ENCODE data around the gene ERG.

DNA sequence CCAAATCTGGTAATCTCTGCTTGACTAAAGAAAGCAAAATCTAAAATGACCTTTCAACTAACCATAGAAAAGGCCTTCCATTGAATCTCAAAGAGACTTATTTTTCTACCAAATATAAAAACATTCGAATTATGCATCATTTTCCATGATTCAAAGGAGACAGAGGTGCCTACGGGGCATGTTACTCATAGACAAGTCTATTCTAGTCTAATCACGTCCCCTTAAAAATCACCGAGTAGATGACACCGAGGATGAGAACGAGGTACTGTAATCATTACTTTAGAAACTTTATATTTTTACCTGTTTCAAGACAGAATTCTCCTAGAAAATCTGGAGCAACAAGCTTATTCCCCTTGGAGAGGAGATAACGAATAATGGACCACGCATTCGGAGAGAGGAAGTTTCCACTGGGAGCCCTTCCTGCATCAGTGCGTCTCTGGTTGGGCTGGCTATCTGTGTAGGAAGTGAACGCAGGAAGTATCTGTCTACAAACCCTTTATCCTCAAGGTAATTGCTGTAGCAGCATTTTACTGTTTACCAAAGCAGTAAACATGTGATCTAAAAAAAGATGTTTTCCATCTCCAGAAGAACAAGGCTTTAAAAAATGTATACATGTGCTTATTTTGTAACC is 9.5 kb downstream of the ERG start:
- TF ChIP-seq, protein P1, sequence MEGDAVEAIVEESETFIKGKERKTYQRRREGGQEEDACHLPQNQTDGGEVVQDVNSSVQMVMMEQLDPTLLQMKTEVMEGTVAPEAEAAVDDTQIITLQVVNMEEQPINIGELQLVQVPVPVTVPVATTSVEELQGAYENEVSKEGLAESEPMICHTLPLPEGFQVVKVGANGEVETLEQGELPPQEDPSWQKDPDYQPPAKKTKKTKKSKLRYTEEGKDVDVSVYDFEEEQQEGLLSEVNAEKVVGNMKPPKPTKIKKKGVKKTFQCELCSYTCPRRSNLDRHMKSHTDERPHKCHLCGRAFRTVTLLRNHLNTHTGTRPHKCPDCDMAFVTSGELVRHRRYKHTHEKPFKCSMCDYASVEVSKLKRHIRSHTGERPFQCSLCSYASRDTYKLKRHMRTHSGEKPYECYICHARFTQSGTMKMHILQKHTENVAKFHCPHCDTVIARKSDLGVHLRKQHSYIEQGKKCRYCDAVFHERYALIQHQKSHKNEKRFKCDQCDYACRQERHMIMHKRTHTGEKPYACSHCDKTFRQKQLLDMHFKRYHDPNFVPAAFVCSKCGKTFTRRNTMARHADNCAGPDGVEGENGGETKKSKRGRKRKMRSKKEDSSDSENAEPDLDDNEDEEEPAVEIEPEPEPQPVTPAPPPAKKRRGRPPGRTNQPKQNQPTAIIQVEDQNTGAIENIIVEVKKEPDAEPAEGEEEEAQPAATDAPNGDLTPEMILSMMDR (conservative IDR thresholded peaks at IDR 0.05; ENCODE audit: low read depth, low read length): no peak
- TF ChIP-seq EZH2phosphoT487 (IDR thresholded peaks at IDR 0.05; ENCODE audit: borderline replicate concordance, low read length): no peak
